NCI-H345 treated with DMSO at 0.1 percent for 48 hours (cell line): ENCODE data around the gene PIGH.
"Not testable (repeated sequence)": the region's sequence is repeated elsewhere in the genome, so short reads cannot be mapped to it uniquely, and the experiment has no call there.

Experiments used
- DNase-seq: peaks from one replicate; lab custom pipeline; 2025; ENCODE audit not compliant: unreplicated experiment; lab: John Stamatoyannopoulos, UW

Gene PIGH, protein sequence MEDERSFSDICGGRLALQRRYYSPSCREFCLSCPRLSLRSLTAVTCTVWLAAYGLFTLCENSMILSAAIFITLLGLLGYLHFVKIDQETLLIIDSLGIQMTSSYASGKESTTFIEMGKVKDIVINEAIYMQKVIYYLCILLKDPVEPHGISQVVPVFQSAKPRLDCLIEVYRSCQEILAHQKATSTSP

DNA sequence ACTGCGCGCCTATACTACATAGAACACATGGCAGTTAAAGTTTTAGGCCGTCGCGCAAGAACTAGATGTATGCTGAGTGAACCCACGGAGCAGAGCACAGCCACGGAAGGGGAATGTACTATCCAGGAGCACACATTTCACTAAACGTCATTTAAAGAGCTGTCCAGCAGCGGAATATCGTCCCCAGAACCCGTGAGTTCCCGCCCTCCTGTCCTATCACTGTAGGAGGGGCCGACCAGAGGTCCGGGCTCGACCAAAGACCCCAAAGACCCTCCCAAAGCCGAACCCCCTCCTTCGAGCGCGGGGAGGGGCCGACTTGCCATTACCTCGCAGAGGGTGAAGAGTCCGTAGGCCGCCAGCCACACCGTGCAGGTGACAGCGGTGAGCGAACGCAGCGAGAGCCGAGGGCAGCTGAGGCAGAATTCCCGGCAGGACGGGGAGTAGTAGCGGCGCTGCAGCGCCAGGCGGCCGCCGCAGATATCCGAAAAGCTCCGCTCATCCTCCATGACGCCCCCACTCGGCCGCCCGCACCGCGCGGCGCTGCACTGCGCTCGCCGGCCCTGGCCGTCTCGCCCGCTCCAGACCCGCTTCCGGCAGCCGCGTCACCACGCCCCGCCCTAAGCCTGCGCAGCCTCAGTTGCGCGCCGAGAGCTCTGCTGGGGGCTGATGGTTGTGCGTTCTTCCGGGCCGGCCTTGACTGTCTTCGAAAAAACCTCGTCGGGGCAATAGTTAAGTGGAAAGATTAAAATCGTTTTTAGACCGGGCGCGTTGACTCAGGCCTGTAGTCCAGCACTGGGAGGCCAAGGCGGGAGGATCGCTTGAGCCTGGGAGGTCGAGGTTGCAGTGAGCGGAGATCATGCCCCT lies at the start of gene PIGH:
Gene PIGH, minus strand, starts transcription at position 571 of the 864 bp plus-strand sequence. Its CDS starts 65 bp downstream, at position 506.
- DNase-seq: peak; percentile 78

DNA sequence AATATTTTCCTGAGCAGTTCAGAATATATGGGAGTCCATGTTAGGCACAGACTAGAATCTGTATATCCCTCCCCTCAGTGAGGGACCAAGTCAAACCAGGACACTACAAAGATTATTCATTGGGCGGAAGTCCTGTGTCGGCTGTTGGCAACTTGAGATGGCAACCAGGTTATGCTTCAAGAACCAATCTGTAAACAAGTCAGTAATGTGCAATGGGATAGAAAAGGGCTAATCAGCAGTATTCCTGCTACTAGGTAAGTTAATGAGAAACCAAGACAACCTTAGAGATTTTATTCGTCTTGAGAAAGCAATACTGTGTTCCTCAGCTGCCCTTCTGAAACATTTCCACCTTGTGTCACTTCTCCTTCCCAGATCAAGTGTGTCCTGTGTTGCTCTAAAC lies 46.1 kb upstream of the PIGH start:
- no peak for DNase-seq

DNA sequence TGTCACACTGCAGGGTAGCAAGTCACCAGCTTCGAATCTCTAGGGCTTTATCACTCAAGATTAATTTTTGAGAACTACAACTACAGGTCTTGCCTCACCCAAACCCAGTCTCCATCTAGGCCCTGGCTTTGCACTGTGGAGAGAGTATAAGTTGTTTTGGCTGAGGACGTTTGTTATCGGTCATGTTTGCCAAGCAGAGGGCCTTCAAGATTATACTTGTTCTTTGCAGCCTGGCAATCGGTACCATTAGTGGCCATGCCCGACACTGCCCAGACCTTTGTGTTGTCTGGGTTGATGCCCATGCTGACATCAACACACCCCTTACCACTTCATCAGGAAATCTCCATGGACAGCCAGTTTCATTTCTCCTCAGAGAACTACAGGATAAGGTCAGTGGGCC lies 45.3 kb upstream of the PIGH start:
- no peak for DNase-seq

DNA sequence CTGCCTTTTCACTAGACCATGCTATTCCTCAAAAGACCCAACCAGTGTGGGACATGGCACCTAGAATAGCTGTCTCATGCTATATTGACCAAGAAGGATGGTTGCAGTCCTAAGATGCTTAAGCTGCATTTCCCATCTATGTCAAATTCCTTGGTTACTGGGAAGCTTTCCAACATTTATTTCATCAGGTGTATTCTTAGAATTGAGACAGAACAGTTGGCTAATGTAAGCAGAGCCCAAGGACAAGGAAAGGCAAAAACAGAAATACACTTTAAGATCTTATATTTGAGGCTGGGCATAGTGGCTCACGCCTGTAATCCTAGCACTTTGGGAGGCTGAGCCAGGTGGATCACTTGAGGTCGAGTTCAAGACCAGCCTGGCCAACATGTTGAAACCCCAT lies 44.4 kb upstream of the PIGH start:
- no peak for DNase-seq

DNA sequence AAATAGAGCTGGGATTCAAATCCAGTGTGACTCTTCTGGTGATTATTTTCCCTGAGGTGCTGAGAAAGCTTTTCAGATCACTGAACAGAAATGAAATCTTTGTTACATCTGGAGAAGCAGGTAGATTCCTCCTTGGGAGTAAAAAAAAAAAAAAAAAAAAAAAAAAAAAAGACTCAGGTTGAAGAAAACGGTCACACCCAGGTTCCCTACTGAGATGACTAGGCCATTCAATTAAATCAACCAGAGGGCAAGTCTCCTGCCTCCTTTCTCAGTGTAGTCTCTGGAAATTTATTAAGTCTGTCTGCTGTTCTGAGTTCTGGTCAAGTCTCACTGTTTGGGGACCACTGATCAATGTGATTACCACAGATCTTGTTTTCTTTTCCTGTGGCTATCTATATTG lies 43.6 kb upstream of the PIGH start:
- DNase-seq: no peak

DNA sequence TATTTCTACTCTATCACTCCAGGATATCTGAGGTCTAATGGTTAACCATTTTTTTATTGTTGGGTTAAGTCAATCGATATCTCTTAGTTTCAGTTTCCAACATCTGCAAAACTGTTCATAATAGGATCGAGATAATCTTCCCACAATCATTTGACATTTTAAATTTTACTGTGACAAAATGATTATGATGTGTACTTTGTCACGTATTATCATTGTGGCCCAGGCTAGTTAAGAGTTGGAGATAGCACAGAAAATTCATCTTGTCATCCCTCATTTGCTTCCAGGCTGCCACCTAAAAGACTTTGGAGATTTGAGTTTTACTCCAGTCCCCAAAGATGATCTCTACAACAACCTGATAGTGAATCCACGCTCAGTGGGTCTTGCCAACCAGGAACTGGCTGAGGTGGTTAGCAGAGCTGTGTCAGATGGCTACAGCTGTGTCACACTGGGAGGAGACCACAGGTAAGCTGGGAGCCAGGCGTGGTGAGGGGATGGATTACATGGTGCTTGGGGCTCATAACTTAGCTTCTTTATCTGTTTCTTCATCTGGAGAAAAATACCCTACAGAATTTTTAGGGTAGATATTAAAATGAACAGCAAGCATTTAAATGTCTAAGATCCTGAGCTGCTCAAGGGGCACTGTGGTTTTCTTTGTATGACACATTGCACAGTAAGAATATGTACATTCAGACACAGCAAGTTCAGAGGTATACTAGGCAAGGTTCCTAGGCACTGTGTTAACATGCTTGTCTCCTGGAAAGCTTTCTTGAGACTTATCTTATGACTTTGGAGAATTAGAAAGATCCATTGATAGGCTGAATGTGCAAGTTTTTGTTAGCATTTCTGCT lies 42.1 kb upstream of the PIGH start:
- no peak for DNase-seq

DNA sequence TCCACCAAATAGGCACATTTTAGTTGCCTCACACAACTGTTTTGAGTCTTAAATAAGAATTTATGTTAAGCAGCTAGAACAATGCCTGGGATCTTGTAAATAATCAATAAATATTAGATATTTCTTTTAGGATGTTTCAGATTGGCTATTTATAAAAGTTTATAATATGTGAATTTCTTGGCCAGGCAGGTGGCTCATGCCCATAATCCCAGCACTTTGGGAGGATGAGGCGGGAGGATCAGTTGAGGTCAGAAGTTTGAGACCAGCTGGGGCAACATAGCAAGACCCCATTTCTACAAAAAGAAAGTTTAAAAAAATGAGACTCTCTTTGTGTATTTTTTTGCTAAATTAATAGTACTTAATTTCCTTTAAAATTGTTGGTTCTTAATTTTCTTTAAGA lies 41.4 kb upstream of the PIGH start:
- no peak for DNase-seq

DNA sequence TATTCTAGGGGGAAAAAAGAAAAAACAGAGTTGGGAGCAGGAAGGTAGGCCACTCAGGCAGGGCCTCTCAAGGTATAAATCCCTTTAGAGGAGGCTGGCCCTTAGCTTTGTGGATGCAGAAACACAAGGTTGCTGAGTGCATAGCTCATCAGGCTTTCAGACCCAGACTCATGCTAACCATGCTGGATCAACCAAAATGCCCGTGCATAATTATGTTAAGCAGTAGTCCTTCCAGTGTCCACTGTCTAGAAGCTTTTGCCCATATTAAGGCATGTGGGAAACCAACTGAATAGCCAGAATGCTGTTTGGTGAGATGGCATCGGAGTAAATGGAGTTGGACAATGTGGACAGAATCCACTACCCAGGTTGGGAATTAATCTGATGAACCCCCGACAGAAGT lies 38.6 kb upstream of the PIGH start:
- no peak for DNase-seq

DNA sequence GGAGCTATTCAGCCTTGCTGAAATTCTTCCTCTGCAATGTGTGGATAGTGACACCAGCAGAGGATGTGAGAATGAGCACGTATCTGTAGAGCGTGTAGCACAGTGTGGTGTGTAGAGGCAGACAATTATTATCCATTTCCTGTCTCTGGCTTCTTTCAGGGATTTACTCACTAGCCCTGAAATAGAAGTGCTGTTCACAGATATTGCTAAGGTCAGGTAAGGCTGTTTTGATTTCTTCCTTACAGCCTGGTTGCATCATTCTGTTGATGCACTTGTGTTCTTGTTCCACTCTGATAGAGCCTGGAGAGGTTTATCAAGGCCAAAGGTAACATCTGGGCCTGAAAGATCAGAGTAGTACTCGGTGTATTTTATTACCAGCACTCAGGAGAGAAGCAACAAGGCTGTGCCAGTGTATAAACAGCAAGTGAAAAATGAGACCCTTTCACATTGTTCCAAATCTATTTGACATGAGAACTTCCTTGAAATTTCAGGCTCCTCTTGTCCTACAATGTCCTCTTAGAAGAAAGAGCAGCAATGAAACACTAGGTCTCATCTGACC lies 36.4 kb upstream of the PIGH start:
- DNase-seq: no peak

DNA sequence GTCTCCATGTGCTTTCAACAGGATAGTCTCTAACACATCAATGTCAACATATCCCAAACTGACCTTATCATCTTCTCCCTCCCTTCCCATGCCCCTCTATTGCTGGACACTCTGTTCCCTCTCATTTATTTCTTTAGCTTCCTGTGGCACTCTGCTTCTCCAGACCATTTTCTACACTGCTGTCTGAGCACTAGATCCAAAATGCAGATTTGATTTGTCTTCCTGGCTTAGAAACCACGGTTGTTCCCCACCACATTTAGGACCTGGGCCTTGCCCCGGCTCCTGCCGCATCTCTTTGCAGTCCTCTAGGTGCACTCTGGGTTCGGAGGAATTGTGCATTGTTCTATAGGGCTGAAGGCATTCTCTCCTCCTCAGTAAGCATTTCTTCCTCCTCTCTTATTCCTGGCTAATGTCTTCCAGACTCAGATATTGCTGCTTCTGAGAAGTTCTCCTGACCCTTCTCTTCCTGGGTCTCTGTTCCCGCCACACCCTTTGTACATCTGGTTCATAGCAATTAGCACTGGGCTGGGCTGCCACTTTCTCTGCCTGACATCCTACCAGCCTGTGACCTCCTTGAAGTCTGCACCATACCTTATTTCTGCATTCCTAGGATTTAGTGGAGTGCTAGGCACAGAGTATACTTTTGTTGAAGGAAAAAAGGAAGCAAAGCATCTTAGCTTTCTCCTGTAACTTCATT lies 33.5 kb upstream of the PIGH start:
- no peak for DNase-seq

DNA sequence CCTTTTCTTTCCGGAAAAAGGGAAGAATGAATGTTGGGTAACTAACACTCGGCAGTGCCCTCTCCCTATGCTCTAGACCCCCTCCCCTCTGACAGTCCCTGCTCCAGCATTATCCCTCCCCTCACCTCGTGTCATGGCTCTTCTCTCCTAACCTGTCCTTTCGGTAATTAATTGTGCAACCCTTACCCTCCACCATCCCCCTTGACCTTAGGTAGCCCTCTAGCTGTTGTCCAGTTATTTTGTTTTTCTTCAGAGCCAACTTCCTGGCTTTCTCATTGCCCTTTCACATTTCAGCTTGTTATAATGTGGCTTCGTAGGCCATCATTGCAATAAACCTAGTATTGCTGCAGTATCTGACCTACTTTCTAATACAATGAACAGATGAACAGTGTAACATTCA lies 30.9 kb upstream of the PIGH start:
- no peak for DNase-seq

DNA sequence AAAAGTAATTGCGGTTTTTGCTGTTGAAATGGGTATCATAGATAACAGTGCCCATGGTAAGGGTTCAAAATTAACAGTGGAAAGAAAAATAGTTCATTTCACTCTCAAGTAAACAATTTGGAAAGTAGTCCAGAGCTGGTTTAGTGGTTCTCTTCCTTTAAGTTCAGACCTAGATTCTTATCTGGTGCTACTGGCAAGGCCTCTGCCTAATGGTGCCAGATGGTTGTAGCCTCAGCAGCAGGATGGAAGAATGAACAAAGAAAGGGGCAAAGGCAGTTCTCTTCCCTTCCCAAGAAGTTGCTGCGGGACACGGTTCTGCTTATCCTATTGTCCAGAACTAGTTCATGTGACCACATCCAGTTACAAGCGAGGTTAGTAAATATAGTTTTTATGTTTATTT lies 30.1 kb upstream of the PIGH start:
- DNase-seq: no peak

DNA sequence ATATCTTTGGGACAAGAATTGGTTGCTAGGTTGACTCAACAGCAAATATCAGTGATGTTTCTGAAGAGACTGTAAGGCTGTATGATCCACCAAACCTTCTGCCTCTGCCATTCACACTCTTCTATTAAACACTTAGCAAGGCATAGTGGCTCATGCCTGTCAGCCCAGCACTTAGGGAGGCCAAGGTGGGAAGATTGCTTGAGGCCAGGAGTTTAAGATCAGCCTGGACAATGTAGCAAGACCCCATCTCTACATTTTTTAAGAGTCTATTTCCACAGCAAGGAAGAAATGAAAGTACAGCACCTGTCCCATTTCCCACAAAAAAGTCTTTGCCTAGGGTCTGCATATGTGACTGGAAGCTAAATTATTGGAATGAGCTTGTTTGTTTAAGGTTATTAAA lies 27.5 kb upstream of the PIGH start:
- DNase-seq: no peak

DNA sequence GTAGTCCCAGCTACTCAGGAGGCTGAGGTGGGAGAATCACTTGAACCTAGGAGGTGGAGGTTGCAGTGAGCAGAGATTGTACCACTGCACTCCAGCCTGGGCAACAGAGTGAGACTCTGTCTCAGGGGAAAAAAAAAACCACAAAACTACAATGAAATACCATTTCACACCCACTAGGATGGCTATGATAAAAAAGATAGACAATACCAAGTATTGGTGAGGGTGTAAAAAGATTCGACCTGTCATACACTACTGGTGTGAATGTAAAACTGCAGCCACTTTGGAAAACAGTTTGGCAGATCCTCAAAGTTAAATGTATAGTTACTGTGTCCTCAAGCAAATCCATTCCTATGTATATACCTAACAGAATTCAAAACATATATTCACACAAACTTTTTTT lies 26.1 kb upstream of the PIGH start:
- not testable (repeated sequence) for DNase-seq

DNA sequence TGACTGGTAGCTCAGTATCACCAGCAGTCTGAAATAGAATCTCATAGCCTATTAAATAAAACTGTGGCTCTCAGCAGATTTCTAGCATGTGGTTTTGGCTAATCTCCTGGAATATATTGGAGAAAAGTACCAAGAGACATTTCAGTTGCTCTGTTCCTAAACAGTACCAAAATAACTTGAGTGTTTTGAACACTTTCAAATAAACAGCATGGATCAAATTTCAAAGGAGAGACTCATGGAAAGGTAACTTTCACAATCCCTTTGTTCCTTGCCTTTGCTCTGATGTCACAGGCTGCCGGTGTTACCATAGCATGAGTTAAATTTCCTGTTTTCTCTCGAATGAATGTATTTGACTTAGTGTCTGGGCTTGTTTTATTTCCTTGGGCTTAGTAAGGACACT lies 23.0 kb upstream of the PIGH start:
- no peak for DNase-seq

DNA sequence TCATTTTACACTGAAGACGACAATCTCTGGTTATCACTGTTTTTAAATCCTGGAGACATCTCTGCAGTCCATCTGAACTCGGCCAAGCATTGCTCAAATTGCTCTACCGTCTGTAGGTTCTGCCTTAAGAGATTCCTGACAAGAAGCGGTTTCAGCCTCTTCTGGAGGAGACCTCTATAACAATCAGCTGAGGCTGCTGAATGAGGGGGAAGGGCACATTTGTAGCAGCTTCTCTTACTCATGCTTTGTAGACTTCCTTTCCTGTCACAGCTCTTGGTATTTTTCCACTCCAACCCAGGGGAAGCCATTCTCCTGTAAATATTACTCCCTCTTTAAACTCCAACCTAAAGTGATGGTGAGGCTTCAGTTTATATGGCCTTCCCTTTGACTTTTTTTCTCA lies 22.6 kb upstream of the PIGH start:
- DNase-seq: no peak

DNA sequence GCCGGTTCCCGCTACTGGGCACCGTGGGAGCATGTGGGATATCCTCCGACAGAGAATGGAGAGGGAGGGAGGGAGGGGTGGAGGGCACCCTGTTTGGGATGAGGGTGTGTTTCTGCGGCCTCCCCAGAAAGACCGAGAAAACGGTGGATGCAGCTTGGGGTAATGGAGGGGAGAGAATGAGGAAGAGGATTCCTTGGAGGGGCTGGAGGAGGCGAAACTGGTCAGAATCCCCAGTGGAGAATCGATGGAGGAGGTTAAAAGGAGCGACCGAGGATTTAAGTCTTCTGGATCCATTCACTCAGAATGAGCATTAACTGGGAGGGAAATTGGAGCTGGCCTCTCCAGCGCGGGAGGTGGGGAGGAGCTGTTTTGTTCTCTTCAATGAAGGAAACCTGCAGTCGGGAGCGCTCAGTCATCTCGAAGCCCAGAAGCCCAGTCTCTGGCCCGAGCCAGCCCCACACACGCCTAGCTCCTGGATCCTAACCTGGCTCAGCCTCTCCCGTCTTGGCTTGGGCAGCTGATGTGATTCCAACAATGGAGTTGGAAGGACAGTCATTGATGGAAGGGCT lies 20.2 kb upstream of the PIGH start:
- DNase-seq: no peak

DNA sequence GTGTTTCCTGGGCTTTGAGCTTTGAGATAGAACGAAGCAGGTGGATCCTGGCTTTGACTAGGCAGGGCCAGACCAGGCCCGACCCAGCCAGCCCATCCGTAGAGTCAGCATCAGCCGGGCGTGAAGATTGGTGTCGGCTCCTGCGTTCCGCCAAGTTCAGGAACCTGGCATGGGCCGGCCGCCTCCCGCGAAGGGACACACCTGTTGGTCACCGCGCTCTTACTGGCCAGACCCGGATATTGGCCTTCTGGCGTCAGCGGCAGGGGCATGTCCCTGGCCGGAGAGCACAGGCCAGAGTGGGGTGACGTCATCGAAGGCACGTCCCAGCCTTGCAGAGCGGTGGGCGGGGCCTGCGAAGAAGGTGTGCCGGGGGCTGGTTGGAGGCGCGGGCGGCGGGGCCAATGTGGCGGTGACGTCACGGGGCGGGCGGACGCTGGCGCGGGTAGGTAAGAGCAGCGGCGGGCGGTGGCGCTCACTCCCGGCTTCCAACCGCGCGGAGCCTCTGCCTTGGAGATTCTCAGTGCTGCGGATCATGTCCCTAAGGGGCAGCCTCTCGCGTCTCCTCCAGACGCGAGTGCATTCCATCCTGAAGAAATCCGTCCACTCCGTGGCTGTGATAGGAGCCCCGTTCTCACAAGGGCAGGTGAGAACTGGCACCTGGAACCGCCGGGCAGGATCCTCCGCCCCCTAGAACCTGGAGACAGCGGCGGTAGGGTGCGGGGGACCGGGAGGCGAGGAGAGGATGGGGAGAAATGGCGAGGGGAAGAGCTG lies 19.6 kb upstream of the PIGH start, which contains the start of gene ARG2:
Gene ARG2, plus strand, starts transcription at position 475 of the 771 bp plus-strand sequence. Its CDS starts 58 bp downstream, at position 533.
- DNase-seq: peak; percentile 93

DNA sequence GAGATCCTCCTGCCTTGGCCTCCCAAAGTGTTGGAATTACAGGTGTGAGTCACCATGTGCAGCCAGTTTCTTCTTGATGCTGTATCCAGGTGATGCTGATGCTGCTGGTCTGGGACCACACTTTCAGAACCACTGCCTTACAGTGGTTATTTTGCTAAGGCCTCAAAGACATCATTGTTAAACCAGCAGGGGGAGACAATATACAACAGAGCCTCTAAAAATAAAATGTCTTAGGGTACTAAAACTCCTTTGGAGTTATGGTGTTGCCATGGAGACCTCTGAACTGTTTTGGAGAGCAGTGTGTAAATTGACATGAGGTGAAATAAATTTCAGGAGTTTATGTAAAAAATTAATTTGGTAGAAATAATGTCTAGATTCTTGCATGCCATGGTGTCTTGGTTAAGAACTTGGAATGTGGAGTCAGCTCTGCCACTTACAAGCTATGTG lies 18.6 kb upstream of the PIGH start:
- peak; percentile 22 for DNase-seq

DNA sequence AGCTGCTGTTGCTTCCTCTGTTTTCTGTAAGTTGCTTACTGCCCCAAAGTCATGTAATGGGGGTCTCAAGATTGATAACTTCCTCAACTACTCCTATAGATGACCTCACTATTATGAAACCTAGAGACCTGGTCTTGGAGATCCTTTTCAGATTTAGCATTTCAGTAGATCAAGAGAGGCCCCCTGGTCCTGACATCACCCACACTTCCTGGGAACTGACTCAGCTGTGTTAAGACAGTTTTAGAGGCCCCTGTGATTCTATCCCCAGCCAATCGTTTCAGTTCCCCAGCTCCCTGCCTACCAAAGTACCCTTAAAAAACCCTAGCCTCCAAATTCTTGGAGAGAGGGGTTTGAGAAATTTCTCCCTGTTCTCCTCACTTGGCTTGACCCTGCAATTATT lies 10.4 kb upstream of the PIGH start:
- no peak for DNase-seq
